Spleen (tissue), 7 donors: ENCODE results near the gene APC.

ENCODE experiments used
- CTCF ChIP-seq, 11 experiments: fragments of 200-600 bp in 7 of 11; fragments of 450-650 bp in 4 of 11; sonication (generic) in 4 of 11; IDR thresholded peaks in 8 of 11; conservative IDR thresholded peaks in 3 of 11; 1 replicate in 7 of 11; 2 replicates in 4 of 11; pipeline versions ENCODE4 v1.4.0 to v1.8.0; 2016 to 2021; ENCODE audit warnings: antibody characterized with exemption in 11 of 11, inconsistent platforms in 4 of 11, mild to moderate bottlenecking in 1 of 11
- POLR2A ChIP-seq, 3 donors: fragments of 450-650 bp; IDR thresholded peaks; one replicate each; pipeline ENCODE4 v1.5.1; 2017; ENCODE audit warnings: antibody characterized with exemption in 3 of 3, mild to moderate bottlenecking in 1 of 3
- POLR2AphosphoS5 ChIP-seq, 3 donors: sonication (generic); formaldehyde crosslinking; IDR thresholded peaks; one replicate each; pipeline ENCODE4 v1.5.1; 2017; ENCODE audit warnings: antibody characterized with exemption in 3 of 3
- donor health status: DM: no; HTN: no; CAD: no; lungs with moderate emphysema.
- donor health status: DM: no; HTN: no; CAD: no.
- donor health status: DM: no; HTN: no; CAD: no.

- no peak for TF ChIP-seq POLR2AphosphoS5 (IDR thresholded peaks at IDR 0.05)
- TF ChIP-seq CTCF (IDR thresholded peaks at IDR 0.05 in 8 of 11, conservative IDR thresholded peaks at IDR 0.05 in 3 of 11) = no peak
- no peak for TF ChIP-seq POLR2A (IDR thresholded peaks at IDR 0.05)
Measured at GRCh38 chr5:112758676-112759075, 21.0 kb downstream of the APC start.
